ENCODE results near the gene FOXF2. TPM values are rescaled to one million over a fixed set of nuclear protein-coding genes. Genes with fewer than 3 reads are reported as not detected.

The FOXF2 gene
- total RNA-seq, 1 donor from 2014 or later, result 0.12 TPM

DNA sequence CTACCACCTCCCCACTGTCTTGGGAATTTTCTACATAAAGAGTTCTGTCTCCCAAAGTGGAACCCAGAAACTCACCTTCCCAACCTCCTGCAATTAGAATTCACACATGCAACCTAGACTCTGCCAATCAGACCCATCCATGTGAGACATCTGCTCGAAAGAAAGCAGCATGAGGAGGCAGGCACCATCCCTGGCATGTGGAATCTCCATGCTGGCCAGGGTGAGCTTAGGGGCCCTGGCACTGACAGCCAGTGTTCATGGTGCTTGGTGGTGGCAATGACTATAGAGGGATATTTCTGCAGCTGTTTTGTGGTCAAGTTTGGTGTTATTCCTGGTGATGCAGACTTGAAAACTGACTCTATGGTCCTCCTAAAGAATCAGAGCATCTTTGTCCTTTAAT, 17.4 kb upstream of the FOXF2 start:
- DNase-seq (ENCODE audit: low spot score), result no peak
- Mint-ChIP-seq H3K9me3 (ENCODE audit: low read depth) (peaks cover 35% of the 10 kb centered on the region), H3K27ac (ENCODE audit: unreplicated experiment) (no peak overlapping the region), H3K4me1 (ENCODE audit: low read depth) (no peaks in the 10 kb centered on the region), H3K4me3 (ENCODE audit: unreplicated experiment) (no peak overlapping the region), H3K27me3 (ENCODE audit: low read depth) (peaks cover 83% of the 10 kb centered on the region), H3K36me3 (ENCODE audit: low read depth) (peaks cover 10% of the 10 kb centered on the region)
- TF ChIP-seq, protein P1, sequence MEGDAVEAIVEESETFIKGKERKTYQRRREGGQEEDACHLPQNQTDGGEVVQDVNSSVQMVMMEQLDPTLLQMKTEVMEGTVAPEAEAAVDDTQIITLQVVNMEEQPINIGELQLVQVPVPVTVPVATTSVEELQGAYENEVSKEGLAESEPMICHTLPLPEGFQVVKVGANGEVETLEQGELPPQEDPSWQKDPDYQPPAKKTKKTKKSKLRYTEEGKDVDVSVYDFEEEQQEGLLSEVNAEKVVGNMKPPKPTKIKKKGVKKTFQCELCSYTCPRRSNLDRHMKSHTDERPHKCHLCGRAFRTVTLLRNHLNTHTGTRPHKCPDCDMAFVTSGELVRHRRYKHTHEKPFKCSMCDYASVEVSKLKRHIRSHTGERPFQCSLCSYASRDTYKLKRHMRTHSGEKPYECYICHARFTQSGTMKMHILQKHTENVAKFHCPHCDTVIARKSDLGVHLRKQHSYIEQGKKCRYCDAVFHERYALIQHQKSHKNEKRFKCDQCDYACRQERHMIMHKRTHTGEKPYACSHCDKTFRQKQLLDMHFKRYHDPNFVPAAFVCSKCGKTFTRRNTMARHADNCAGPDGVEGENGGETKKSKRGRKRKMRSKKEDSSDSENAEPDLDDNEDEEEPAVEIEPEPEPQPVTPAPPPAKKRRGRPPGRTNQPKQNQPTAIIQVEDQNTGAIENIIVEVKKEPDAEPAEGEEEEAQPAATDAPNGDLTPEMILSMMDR (IDR thresholded peaks at IDR 0.05), result no peak

DNA sequence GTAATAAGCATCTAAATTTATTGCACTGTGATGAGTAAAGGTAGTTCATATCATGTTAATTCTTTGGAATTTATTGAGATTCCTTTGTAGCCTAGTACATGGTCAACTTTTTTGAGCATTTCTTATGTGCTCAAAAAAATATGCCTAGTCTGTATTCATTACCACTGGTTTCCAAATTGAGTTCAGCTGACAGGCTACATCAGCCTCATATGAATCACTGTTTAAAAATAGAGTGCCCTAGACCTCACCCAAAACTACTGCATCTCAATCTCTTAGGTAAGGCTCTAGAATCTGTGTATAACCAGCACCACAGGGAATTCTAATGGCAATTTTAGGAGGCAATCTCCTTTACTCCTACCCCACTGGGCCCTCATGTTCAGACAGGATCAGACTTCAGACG, 16.7 kb upstream of the FOXF2 start:
- H3K4me1 Mint-ChIP-seq (ENCODE audit: low read depth), result no peaks in the 10 kb centered on the region
- peaks cover 88% of the 10 kb centered on the region for H3K27me3 Mint-ChIP-seq (ENCODE audit: low read depth)
- no peak overlapping the region for H3K4me3 Mint-ChIP-seq (ENCODE audit: unreplicated experiment)
- H3K9me3 Mint-ChIP-seq (ENCODE audit: low read depth), result peaks cover 35% of the 10 kb centered on the region
- peaks cover 10% of the 10 kb centered on the region for H3K36me3 Mint-ChIP-seq (ENCODE audit: low read depth)
- no peak overlapping the region for H3K27ac Mint-ChIP-seq (ENCODE audit: unreplicated experiment)
- DNase-seq (ENCODE audit: low spot score), result no peak
- TF ChIP-seq, protein P1 (IDR thresholded peaks at IDR 0.05), result no peak

DNA sequence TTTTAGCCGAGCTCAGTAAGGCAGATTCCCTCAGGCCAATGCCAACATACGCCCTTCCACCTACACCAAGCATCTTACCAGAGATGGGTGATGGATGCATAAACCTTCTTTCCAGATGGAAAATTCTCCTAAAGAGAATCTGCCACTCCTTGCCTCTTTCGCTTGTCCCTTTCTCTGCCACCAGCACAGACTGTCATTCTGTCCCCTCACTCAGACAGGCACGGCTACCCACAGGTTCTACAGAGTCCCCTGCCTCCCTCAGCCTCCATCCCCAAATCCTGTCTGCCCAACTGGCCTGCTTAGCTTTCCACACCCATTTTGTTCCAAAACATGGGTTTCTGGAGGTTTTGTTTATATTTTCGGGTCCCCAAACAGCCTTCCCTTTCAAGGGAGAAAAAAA, 12.7 kb upstream of the FOXF2 start:
- H3K9me3 Mint-ChIP-seq (ENCODE audit: low read depth), result peaks cover 19% of the 10 kb centered on the region
- peaks cover 80% of the 10 kb centered on the region for H3K27me3 Mint-ChIP-seq (ENCODE audit: low read depth)
- TF ChIP-seq, protein P1 (IDR thresholded peaks at IDR 0.05), result no peak
- no peak for DNase-seq (ENCODE audit: low spot score)
- no peak overlapping the region for H3K4me3 Mint-ChIP-seq (ENCODE audit: unreplicated experiment)
- peaks cover 8% of the 10 kb centered on the region for H3K4me1 Mint-ChIP-seq (ENCODE audit: low read depth)
- H3K27ac Mint-ChIP-seq (ENCODE audit: unreplicated experiment), result no peak overlapping the region
- H3K36me3 Mint-ChIP-seq (ENCODE audit: low read depth), result peaks cover 9% of the 10 kb centered on the region

DNA sequence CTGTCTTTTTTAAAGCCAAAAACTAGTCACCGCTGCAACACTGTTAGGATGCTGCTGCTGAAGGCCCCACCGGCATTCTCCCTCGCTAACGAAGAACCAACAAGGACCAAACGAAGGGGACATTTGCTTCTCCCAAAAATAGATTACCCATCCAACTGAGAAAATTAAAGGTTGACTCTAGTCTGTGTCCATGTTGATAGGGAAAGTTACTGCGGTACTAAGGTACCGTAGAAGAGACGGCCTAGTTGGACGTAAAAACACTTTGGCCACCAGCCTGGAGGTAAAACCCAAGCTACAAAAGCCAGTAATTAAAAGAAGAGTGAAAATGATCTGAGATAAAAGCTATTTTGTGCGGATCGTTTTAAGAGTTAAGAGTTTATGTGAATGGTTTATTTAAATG, 11.8 kb upstream of the FOXF2 start:
- H3K4me1 Mint-ChIP-seq (ENCODE audit: low read depth), result peaks cover 8% of the 10 kb centered on the region
- H3K27ac Mint-ChIP-seq (ENCODE audit: unreplicated experiment), result no peak overlapping the region
- no peak for DNase-seq (ENCODE audit: low spot score)
- H3K4me3 Mint-ChIP-seq (ENCODE audit: unreplicated experiment), result no peak overlapping the region
- TF ChIP-seq, protein P1 (IDR thresholded peaks at IDR 0.05), result no peak
- H3K27me3 Mint-ChIP-seq (ENCODE audit: low read depth), result peaks cover 71% of the 10 kb centered on the region
- H3K9me3 Mint-ChIP-seq (ENCODE audit: low read depth), result peaks cover 12% of the 10 kb centered on the region
- H3K36me3 Mint-ChIP-seq (ENCODE audit: low read depth), result peaks cover 6% of the 10 kb centered on the region

DNA sequence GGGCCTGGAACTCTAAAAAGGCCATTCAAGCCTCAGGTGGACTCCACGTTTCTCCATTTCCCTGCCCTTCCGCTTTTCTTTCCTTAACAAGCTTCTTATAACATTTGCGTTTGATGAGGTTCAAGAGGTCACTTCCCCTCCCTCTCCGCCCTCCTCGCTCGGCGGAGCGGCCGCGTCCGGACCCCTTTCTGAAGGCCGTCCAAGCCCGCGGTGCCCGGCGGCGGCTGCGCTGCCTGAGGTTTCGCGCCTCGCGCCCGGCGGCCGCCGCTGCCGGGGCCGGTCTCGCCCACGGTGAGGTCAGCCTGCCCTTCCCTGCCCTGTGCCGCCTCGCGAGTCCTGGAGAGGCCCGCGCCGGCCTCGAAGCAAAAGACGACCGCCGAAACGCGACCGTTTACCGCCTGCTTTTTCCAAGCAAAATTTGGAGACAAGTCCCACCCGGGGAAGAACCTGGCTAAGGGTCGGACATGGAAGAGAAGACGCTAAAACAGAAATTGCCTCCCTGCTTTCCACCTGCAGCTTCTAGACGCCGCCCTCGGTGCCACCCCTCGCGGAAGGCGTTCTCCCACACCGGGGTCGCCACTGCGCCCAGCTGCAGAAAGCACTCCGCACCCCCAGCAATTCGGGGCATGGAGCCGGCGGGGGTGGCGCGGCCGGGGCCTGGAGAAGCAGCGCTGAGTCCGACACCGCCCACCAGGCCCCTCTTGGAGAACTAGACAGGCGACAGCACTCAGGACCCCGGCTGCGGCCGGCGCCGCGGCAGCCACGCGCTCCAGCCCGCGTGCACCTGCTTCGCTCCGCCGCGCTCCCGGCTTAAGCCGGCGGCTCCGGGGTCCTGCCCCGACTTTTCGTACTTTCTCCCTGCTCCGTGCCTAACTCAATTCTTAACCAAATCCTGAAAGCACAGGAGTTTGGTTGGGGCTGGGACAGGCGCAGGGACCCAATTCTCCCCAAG, 11.0 kb upstream of the FOXF2 start:
- H3K27ac Mint-ChIP-seq (ENCODE audit: unreplicated experiment), result no peak overlapping the region
- peaks cover 5% of the 10 kb centered on the region for H3K9me3 Mint-ChIP-seq (ENCODE audit: low read depth)
- TF ChIP-seq, protein P1 (IDR thresholded peaks at IDR 0.05), result no peak
- no peak overlapping the region for H3K4me3 Mint-ChIP-seq (ENCODE audit: unreplicated experiment)
- H3K27me3 Mint-ChIP-seq (ENCODE audit: low read depth), result peaks cover 66% of the 10 kb centered on the region
- peaks cover 8% of the 10 kb centered on the region for H3K4me1 Mint-ChIP-seq (ENCODE audit: low read depth)
- peaks cover 4% of the 10 kb centered on the region for H3K36me3 Mint-ChIP-seq (ENCODE audit: low read depth)
- DNase-seq (ENCODE audit: low spot score), result no peak

Measured in chondrocyte (in vitro differentiated cells).